Measurements from ENCODE around the gene SDS. TPM values are rescaled to one million over a fixed set of nuclear protein-coding genes. Genes with fewer than 3 reads are reported as not detected.

Gene SDS
- total and polyA plus RNA-seq, 2 donors (not counting 3 experiments of a cell fraction or from before 2014, with no cell fraction given), result not detected

- FAIRE-seq, result no peak
- Histone ChIP-seq H3K27me3 (ENCODE audit: control insufficient read depth in 2 of 2, insufficient read depth in 2 of 2, low read length in 2 of 2) (peaks cover 0 to 3% of the 10 kb centered on the region in 2 experiments), H4K20me1 (replicated peaks; ENCODE audit: control insufficient read depth, extremely low read depth, insufficient read depth, low read length) (no peaks in the 10 kb centered on the region), H3K4me2 (ENCODE audit: insufficient read depth, low read length) (no peak overlapping the region), H3K79me2 (ENCODE audit: control insufficient read depth, insufficient read depth, low read length) (no peaks in the 10 kb centered on the region), H3K4me3 (replicated peaks in 1 of 3; ENCODE audit: insufficient read depth in 1 of 3, low read depth in 1 of 3, low read length in 3 of 3) (no peak overlapping the region), H3K27ac (ENCODE audit: insufficient read depth, low read depth, low read length) (no peak overlapping the region), H3K9ac (replicated peaks; ENCODE audit: extremely low read depth, insufficient read depth, low read length) (no peak overlapping the region), H3K9me3 (replicated peaks; ENCODE audit: control insufficient read depth, insufficient read depth, low read length) (no peaks in the 10 kb centered on the region), H3K36me3 (ENCODE audit: control insufficient read depth in 2 of 2, extremely low read depth in 1 of 2, insufficient read depth in 2 of 2, low read length in 2 of 2) (no peaks in the 10 kb centered on the region), H2AFZ (ENCODE audit: low read depth, low read length) (no peak overlapping the region), H3K4me1 (ENCODE audit: control insufficient read depth, extremely low read depth, insufficient read depth, low read length) (no peaks in the 10 kb centered on the region), H3K9me1 (replicated peaks; ENCODE audit: control insufficient read depth, extremely low read depth, insufficient read depth, low read length) (no peaks in the 10 kb centered on the region)
- TF ChIP-seq JUN (IDR thresholded peaks at IDR 0.05; ENCODE audit: borderline replicate concordance, insufficient read depth, insufficient read length, low read depth) (no peak), EZH2 (IDR thresholded peaks at IDR 0.05; ENCODE audit: borderline replicate concordance, low read depth, low read length, severe bottlenecking) (no peak), GATA2 (IDR thresholded peaks at IDR 0.05; ENCODE audit: insufficient read depth, insufficient read length, low read depth, low read length) (no peak), FOS (IDR thresholded peaks at IDR 0.05; ENCODE audit: borderline replicate concordance, insufficient read depth, low read length) (no peak), POLR2AphosphoS5 (IDR thresholded peaks at IDR 0.05; ENCODE audit: insufficient read depth, low read depth, low read length) (no peak), MAX (IDR thresholded peaks at IDR 0.05; ENCODE audit: insufficient read depth, insufficient read length) (no peak), POLR2A (IDR thresholded peaks at IDR 0.05; ENCODE audit: low read depth, low read length) (no peak), MYC (IDR thresholded peaks at IDR 0.05; ENCODE audit: low read depth, low read length) (no peak), CTCF (IDR thresholded peaks at IDR 0.05; ENCODE audit: extremely low read depth in 1 of 2, insufficient read depth in 1 of 2, low read depth in 1 of 2, low read length in 2 of 2) (no peak)
- CTCF ChIA-PET, result interaction anchor here (1.0 to 3.4 kb wide), 4 partner anchors 11 to 467 kb away, joined by 3 to 24 read pairs (median 8); no protein-coding TSS in a partner anchor
- dilution Hi-C loops (cut with MboI; ENCODE audit: extremely low pct_ligation_motif_present, low sequenced_read_pairs), result no loop called here
- intact Hi-C loops (cut with micrococcal nuclease), result no loop called here
- POLR2A ChIA-PET, result no interaction called here
- DNase-seq (ENCODE audit: low read depth, low spot score), result no peak
- BruUV-seq (replicated peaks), result no TSS peak
Observed at GRCh38 chr12:113445544-113446171, 42.0 kb upstream of the SDS start.
